ENCODE results near the gene MAPKAPK2.

- TF ChIP-seq CTCF (IDR thresholded peaks at IDR 0.05) = no peak
- TF ChIP-seq, protein P1, sequence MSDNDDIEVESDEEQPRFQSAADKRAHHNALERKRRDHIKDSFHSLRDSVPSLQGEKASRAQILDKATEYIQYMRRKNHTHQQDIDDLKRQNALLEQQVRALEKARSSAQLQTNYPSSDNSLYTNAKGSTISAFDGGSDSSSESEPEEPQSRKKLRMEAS (CRISPR knock-in tag; IDR thresholded peaks at IDR 0.05) = no peak
- TF ChIP-seq, protein P2, sequence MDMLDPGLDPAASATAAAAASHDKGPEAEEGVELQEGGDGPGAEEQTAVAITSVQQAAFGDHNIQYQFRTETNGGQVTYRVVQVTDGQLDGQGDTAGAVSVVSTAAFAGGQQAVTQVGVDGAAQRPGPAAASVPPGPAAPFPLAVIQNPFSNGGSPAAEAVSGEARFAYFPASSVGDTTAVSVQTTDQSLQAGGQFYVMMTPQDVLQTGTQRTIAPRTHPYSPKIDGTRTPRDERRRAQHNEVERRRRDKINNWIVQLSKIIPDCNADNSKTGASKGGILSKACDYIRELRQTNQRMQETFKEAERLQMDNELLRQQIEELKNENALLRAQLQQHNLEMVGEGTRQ (CRISPR knock-in tag; IDR thresholded peaks at IDR 0.05) = no peak
Measured at GRCh38 chr1:206646504-206646903, 38.2 kb upstream of the MAPKAPK2 start.
